GM20000 (cell line): Measurements from ENCODE around the gene RAB12.

ENCODE experiments used
- DNase-seq: peaks from one replicate; pipeline ENCODE4 v3.0.0; 2012; ENCODE audit warnings: low spot score
- TF ChIP-seq, protein P1 (sequence below): IDR thresholded peaks from 2 replicates; pipeline ENCODE4 v1.5.1; 2012; ENCODE audit warnings: mild to moderate bottlenecking, control low read depth; ENCODE audit errors: extremely low read depth, missing control alignments

RAB12 gene

DNA sequence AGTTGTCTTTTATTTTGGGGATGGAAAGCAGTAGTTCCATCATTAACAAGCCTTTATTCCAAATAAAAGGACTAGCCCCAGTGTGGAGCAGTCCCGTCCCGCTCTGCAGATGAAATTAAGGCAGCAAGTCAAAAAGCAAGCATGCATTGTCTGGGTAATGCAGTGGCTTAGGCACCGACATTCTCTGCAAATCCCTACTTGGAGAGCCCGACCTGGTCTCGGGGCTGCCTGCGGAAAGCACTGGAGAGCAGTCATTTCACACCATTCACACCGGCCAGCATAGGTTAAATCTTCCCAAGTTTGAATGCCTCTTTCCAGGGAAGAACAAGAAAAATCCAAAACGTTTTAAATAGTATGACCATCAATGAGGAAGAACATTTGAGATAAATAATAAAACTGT is 24.4 kb upstream of the RAB12 start:
- no peak for DNase-seq
- TF ChIP-seq, protein P1, sequence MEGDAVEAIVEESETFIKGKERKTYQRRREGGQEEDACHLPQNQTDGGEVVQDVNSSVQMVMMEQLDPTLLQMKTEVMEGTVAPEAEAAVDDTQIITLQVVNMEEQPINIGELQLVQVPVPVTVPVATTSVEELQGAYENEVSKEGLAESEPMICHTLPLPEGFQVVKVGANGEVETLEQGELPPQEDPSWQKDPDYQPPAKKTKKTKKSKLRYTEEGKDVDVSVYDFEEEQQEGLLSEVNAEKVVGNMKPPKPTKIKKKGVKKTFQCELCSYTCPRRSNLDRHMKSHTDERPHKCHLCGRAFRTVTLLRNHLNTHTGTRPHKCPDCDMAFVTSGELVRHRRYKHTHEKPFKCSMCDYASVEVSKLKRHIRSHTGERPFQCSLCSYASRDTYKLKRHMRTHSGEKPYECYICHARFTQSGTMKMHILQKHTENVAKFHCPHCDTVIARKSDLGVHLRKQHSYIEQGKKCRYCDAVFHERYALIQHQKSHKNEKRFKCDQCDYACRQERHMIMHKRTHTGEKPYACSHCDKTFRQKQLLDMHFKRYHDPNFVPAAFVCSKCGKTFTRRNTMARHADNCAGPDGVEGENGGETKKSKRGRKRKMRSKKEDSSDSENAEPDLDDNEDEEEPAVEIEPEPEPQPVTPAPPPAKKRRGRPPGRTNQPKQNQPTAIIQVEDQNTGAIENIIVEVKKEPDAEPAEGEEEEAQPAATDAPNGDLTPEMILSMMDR, result no peak

DNA sequence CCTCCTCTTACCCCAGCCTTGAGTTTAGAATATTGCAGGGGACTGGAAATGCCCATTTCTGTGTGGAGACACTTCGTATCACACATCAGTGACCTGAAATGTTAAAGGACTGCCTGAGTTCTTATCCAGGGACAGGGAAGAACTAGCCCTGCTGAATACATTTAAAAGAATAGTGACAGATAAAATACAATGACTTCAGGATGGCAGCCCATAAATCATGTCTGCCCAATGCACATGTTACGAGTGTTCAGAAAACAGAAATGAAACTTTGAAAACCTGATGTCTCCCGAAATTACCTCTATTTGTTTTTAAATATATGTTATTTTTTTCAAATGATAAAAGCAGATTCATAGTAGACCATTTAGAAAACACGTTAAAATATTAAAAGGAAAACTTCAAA is 22.3 kb upstream of the RAB12 start:
- no peak for DNase-seq
- TF ChIP-seq, protein P1, result no peak

DNA sequence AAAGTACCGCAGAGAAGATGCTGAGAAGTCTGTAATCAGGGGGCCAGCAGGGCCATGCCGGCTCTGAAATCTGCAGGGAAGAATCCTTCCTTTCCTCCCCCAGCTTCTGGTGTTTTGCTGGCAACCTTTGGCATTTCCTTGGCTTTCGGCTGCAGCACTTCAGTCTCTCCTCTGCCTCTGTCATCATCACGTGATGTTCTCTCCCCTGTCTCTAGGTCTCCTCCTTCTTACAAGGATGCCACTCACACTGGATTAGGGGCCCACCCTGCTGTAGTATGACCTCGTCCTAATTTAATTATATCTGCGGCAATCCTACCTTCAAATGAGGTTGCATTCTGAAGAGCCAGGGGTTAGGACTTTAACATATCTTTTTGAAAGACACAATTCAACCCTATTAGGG is 13.8 kb upstream of the RAB12 start:
- TF ChIP-seq, protein P1, result no peak
- DNase-seq, result no peak

DNA sequence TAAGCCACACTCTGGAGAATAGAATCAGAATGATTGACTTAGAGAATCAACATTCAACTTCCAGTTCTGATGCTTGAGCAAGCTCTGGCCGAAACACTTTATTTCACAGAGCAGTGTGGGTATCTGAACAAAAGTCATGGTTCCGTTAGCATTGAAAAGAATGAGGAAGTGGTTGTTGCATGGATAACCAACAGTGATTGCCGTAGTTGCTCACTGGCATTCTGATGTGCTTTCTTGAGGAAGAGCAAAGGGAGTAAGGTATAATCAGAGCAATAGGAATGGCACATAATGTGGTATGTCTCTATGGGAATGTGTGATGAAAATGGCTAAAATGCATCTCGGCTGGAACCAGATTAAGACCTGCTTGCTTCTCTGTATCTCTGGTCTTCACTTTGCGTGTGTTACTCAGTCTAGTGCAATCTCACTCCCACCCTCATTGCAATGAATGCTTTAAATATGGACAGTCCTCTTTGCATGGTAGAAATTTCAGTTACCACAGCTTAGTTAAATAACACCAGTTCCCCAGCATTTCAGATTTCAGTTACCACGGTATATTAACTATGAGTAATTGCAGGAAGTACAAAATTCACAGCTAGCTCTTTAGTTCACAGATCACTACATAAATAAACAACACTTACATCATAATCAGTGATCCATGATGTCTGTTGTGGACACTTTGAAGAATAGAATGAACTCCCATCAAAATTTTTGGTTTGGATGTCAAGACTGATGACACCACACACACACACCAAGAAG is 7.8 kb upstream of the RAB12 start:
- DNase-seq, result peak; percentile 45
- TF ChIP-seq, protein P1, result no peak

DNA sequence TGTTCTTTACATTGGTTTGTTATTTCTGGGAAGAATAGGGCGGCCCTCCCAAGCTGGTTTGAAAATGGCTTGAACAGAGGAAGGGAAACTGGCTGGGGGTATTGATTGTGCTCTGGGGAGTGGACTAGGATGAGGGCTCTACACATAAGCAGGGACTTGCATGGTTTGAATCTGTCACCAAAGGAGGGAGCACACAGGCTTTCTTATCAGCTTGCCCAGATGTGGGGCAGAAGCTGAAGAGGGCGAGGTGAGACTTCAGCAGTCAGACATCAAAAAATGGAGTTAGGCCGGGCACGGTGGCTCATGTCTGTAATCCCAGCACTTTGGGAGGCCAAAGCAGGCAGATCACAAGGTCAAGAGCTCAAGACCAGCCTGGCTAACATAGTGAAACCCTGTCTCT is 7.2 kb upstream of the RAB12 start:
- DNase-seq, result no peak
- TF ChIP-seq, protein P1, result no peak

DNA sequence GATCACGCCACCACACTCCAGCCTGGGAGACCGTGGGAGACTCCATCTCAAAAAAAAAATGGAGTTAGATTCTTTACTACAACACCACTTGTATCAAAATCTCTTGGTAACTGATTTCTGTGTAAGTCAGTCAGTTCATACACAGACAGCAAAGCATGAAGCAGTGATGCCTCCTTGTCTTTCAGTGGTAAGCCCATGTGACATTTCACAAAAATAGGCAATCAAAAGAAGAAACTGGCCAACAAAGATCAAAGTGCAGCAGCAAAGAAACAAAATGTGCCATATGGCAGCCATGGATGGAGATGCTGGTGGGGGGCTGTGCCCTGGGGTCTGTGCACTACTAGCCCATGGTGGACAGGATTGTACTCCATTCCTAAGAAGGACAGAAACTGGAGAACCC is 6.7 kb upstream of the RAB12 start:
- TF ChIP-seq, protein P1, result no peak
- no peak for DNase-seq

DNA sequence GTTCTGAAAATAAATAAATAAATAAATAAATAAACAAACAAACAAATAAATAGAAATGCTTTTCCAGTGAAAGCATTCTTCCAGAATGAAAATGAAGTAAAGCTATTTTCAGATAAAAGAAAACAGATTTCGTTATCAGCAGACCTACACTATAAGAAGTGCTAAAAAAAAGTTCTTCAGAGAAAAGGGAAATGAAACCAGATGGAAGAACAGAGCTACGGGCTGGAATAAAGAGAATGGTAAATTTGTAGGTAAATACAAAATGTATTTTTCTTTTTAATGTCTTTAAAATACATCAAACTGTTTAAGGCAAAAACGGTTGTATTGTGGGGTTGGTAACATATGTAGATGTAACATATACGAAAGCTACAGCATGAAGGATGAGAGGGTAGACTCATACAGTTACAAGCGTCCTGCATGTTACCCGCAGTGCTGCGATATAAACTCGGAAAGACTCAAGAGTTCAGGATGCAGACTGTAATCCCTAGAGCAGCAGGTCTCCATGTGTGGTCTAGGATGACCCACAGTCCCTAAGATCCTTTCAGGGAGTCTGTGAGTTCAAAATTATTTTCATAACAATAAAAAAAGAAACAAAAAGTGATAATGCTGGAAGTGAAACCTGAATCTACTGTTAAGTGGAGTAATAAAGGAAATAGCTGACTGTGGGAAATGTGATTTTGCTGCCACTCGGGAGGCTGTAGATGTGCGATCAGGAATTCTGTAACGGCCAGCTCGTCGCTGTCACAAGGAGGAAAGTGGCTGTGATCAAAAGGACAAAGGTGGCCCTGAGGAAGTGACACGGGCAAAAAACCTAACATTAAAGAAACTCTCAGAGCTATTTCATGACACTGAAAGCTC is 5.3 kb upstream of the RAB12 start:
- TF ChIP-seq, protein P1, result no peak
- DNase-seq, result no peak
